SJCRH30 (cell line): ENCODE measurements around the gene NCAPG2. TPM values are rescaled to one million over a fixed set of nuclear protein-coding genes. Genes with fewer than 3 reads are reported as not detected.
"Not testable (repeated sequence)": the region's sequence is repeated elsewhere in the genome, so short reads cannot be mapped to it uniquely, and the experiment has no call there.

Source experiments
- DNase-seq, 2 experiments: peaks; one replicate each; pipeline ENCODE4 v3.0.0-alpha.2; 2015 to 2020
- H3K27ac ChIP-seq: fragments of 250-450 bp; sonication (Bioruptor Pico); 2 replicates; pipeline ENCODE4 v1.5.1; 2020; ENCODE audit warnings: mild to moderate bottlenecking, moderate library complexity
- H3K27me3 ChIP-seq: fragments of 250-450 bp; sonication (Bioruptor Pico); 2 replicates; pipeline ENCODE4 v1.5.1; 2020; ENCODE audit warnings: mild to moderate bottlenecking, moderate library complexity
- H3K36me3 ChIP-seq: fragments of 250-450 bp; sonication (Bioruptor Pico); 2 replicates; pipeline ENCODE4 v1.5.1; 2020; ENCODE audit warnings: mild to moderate bottlenecking, moderate library complexity
- H3K4me1 ChIP-seq: fragments of 250-450 bp; sonication (Bioruptor Pico); 2 replicates; pipeline ENCODE4 v1.5.1; 2020; ENCODE audit warnings: mild to moderate bottlenecking, moderate library complexity
- H3K4me3 ChIP-seq: fragments of 250-450 bp; sonication (Bioruptor Pico); 2 replicates; pipeline ENCODE4 v1.5.1; 2020; ENCODE audit warnings: mild to moderate bottlenecking, moderate library complexity
- H3K9me3 ChIP-seq: fragments of 250-450 bp; sonication (Bioruptor Pico); replicated peaks from 2 replicates; pipeline ENCODE4 v1.5.1; 2020; ENCODE audit warnings: mild to moderate bottlenecking, moderate library complexity
- total RNA-seq: library from RNA; depleted of rRNA; stranded (reverse); fragments of >200 nt; shearing (Covaris generic); gene quantifications from 2 replicates; pipeline ENCODE4 v1.2.3, GENCODE V29; 2014

The NCAPG2 gene
- total RNA-seq, 1 experiment from 2014 or later, result 91.9 TPM

DNA sequence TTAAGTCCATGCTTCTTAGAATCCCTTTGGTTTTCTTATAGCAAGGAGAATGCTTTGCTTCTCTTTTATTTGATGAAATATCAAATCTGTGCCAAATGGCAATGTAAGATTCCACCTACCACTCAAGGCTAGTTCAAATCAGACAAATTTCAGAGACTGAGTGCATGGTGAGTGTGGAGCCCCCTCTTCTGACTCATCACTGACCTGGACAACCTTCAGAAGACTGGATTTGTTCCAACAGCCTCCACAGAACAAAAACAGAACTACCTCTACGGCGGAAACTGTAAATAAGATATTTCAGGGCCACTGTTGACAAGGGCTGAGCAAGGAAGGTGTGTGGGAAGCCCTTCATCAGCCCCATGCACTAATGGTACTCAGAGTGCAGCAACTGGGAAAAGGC lies 21.1 kb downstream of the NCAPG2 start:
- Histone ChIP-seq H3K4me1 (no peaks in the 10 kb centered on the region), H3K9me3 (no peaks in the 10 kb centered on the region), H3K27me3 (no peaks in the 10 kb centered on the region), H3K27ac (no peak overlapping the region), H3K4me3 (no peak overlapping the region), H3K36me3 (peaks cover 96% of the 10 kb centered on the region)
- DNase-seq, result no peak

DNA sequence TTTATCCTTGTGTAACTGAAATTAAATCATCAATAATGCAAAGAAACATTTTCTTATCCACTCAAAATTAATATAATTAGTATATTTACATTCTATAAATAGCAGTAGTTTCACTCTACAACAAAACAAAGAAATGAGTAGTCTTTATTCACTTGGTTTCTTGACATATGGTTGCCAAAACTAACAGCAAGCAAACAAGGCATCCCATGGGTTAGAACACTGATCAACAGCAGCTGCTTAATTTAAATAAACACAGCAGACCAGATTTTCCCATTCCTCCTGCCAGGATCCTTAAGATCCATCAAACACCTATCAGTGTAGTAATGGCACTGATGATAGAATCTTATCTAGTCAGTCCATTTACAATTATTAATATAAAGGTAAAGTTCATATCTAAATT lies 22.1 kb downstream of the NCAPG2 start:
- Histone ChIP-seq H3K4me1 (no peaks in the 10 kb centered on the region), H3K27ac (no peak overlapping the region), H3K4me3 (no peak overlapping the region), H3K36me3 (peaks cover 88% of the 10 kb centered on the region), H3K9me3 (no peaks in the 10 kb centered on the region), H3K27me3 (no peaks in the 10 kb centered on the region)
- DNase-seq, result no peak

DNA sequence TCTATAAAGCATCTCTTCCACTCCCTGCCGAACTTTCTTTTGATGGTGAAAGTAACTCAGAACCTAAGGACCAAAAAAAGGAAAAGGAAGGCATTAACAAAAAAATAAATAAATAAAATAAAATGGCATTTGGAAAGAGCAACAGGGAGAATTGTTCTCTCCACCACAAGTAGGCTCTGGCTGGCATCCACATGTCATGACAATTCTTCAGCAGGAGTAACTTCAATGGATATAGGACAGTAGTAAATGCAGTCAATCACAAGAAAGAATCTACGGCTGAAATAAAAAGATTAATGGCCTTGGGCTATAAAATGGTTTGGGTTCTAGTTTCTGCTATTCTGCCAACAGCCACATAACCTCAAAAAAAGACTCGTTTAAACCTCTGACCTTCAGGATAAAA lies 23.9 kb downstream of the NCAPG2 start:
- no peak for DNase-seq
- no peaks in the 10 kb centered on the region for H3K27me3 ChIP-seq
- H3K4me3 ChIP-seq, result no peak overlapping the region
- no peaks in the 10 kb centered on the region for H3K4me1 ChIP-seq
- H3K36me3 ChIP-seq, result peaks cover 85% of the 10 kb centered on the region
- no peak overlapping the region for H3K27ac ChIP-seq
- no peaks in the 10 kb centered on the region for H3K9me3 ChIP-seq

DNA sequence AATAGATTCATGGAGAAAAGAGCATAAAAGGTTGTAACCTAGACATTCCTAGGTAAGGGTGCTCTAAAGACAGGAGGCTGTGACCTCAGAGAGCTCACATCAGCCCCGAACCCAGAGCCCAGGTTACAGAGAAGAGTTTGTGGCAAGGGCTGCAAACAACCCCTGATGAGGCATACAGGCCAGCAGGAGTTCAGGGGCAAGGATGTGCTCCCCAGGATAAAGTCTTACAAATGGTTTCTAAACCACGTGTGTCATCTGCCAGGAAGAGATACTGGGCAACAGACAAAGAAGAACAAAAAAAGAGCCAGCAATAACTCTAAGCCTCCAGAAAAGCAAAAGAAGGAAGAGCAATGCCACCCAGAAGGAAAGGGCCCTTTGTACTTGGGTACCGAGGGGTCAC lies 27.7 kb downstream of the NCAPG2 start:
- Histone ChIP-seq H3K27ac (no peak overlapping the region), H3K4me3 (no peak overlapping the region), H3K9me3 (no peaks in the 10 kb centered on the region), H3K36me3 (peaks cover 77% of the 10 kb centered on the region), H3K4me1 (no peaks in the 10 kb centered on the region), H3K27me3 (no peaks in the 10 kb centered on the region)
- no peak for DNase-seq

DNA sequence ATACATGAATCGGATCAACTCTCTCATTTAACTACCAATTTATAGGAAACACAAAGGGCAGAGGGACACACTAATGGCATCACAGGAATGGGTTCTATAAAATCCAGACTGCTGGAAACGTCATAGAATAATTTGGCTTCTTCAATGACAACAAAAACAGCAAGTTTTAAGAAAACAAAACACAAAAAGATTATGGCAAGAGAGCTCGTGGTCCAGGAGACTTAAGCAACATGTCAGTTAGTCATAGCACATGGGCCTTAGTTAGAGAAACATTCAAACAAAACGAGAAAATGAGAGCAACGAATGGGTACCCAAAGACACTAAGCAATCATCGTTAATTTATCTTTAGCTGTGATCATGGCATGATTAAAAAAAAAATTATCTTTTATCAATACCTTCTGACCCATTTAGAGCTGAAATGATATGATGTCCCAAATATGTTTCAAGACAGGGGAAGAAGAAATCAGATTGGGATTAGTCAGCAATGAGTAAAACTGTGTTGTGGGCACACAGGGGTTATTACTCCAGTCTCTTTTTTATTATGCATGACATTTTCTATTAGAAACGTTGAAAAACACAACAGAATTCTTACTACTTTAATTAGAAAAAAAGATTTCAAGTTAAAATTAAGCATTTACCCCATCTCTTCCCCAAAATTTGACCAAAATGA lies 28.3 kb downstream of the NCAPG2 start:
- DNase-seq, result no peak

DNA sequence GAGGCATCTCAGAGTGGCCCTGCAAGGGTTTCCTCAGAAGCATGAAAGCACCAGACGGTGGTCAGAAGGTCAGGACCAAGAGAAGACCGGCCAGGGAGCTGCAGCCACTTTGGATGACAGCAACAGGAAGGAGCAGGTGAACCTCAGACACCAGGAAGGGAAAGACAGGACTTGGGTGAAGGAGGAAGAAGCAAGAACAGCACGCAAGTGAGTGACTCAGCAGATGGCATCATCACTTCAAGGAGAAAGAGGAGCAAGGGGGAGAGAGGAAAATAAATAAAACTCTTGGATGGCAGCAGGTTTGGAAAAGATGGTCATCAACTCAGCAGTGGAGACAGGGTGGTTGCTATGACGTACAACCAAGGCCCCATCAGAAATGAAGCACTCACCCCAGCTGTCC lies 31.6 kb downstream of the NCAPG2 start:
- no peaks in the 10 kb centered on the region for H3K9me3 ChIP-seq
- DNase-seq, result no peak
- H3K27ac ChIP-seq, result no peak overlapping the region
- H3K4me1 ChIP-seq, result no peaks in the 10 kb centered on the region
- H3K27me3 ChIP-seq, result no peaks in the 10 kb centered on the region
- H3K36me3 ChIP-seq, result peaks cover 72% of the 10 kb centered on the region
- H3K4me3 ChIP-seq, result no peak overlapping the region

More for the DNA sequence above, 28.3 kb downstream of the NCAPG2 start:
- Histone ChIP-seq H3K4me1 (no peaks in the 10 kb centered on the region), H3K27ac (no peak overlapping the region), H3K36me3 (peaks cover 77% of the 10 kb centered on the region), H3K4me3 (no peak overlapping the region), H3K27me3 (no peaks in the 10 kb centered on the region), H3K9me3 (no peaks in the 10 kb centered on the region)

DNA sequence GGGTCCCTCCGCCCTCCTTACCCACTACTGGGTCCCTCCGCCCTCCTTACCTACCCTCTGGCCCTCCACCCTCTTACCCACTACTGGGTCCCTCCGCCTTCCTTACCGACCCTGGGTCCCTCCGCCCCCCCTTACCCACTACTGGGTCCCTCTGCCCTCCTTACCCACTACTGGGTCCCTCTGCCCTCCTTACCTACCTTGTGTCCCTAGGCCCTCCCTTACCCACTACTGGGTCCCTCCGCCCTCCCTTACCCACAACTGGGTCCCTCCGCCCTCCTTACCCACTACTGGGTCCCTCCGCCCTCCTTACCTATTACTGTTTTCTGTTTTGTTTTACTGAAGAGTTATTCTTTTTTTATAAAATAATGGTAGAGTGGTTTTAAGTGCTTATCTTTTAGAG lies 36.5 kb downstream of the NCAPG2 start:
- H3K9me3 ChIP-seq, result not testable (repeated sequence)

DNA sequence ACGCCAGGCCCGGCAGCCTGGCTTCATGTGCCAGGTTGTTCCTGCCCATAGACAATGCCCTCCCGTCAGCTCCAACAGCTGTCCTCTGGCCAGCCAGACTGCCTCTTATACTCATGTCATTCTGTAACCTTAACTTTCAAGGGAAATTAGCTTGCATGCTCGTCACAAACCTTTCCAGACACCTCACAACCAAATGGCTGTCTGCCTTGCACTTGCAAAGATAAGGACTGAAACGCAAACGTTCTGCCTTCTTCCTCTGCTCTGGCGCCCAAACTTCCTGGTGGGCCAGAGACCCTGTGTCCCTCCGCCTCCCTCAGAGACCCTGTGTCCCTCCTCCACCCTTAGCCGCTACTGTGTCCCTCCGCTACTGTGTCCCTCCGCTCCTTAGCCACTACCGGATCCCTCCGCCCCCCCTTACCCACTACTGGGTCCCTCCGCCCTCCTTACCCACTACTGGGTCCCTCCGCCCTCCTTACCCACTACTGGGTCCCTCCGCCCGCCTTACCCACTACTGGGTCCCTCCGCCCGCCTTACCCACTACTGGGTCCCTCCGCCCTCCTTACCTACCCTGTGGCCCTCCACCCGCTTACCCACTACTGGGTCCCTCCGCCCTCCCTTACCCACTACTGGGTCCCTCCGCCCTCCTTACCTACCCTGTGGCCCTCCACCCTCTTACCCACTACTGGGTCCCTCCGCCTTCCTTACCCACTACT lies 37.5 kb downstream of the NCAPG2 start:
- not testable (repeated sequence) for H3K9me3 ChIP-seq, H3K4me3 ChIP-seq, H3K4me1 ChIP-seq, H3K27ac ChIP-seq, DNase-seq, H3K27me3 ChIP-seq
- H3K36me3 ChIP-seq, result peaks cover 62% of the 10 kb centered on the region

More for the DNA sequence above, 36.5 kb downstream of the NCAPG2 start:
- H3K4me3 ChIP-seq, H3K27me3 ChIP-seq, H3K27ac ChIP-seq, H3K4me1 ChIP-seq: not testable (repeated sequence)
- peaks cover 60% of the 10 kb centered on the region for H3K36me3 ChIP-seq
- DNase-seq, result peak in 1 of 2 experiments; percentile 13

DNA sequence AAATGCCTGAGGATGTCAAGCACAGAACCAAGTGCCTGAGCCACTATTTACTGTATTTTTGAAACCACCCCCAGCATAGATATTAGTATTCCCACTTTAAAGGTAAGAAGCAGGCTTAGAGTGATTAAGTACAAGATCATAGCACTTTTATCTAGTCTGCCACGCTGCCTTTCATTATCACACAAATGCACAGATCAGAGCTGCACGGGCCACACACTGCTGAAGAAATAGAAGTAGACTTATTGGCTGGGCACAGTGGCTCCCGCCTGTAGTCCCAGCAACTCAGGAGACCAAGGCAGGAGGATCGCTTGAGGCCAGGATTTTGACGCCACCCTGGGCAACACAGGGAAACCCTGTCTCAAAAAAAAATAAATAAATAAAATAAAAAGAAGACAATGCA lies 38.2 kb downstream of the NCAPG2 start:
- no peak for DNase-seq
- H3K36me3 ChIP-seq, result peaks cover 62% of the 10 kb centered on the region
- no peaks in the 10 kb centered on the region for H3K9me3 ChIP-seq
- no peak overlapping the region for H3K4me3 ChIP-seq
- H3K27ac ChIP-seq, result no peak overlapping the region
- H3K27me3 ChIP-seq, result no peaks in the 10 kb centered on the region
- no peaks in the 10 kb centered on the region for H3K4me1 ChIP-seq

DNA sequence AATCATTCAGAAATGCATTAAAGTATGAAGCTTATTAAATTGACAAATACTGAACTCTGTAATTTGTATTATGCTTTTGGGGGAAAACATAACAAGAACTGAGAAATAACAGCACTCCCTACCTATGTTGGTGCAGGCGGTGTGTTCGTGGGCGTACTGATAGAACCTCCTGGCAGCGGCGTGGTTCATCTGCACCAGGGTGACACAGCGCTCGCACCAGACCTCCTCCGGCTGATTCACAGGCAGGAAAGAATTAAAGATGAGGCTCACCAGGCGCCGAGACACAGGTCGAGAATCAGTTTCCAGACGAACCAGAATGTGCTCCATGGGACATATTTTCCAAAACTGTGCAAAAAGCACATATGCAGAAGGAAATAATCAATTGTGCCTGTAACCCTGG lies 40.2 kb downstream of the NCAPG2 start:
- H3K4me3 ChIP-seq, result no peak overlapping the region
- no peaks in the 10 kb centered on the region for H3K27me3 ChIP-seq
- no peak for DNase-seq
- no peaks in the 10 kb centered on the region for H3K4me1 ChIP-seq
- H3K9me3 ChIP-seq, result no peaks in the 10 kb centered on the region
- no peak overlapping the region for H3K27ac ChIP-seq
- H3K36me3 ChIP-seq, result peaks cover 51% of the 10 kb centered on the region

DNA sequence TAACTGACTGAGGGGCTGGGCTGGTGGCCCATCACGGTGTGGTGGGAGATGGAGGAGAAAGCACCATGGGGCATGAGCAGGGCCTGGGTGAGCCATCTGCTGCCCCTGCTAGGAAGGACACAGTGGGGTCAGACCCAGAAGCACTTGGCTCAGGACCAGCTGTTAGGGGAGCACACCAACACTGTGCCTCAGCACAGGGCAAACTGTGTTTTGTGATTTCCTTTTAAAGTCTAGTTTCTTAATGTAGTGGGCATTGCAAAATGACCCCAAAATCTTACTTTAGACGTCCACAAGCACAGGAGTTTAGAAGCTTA lies 41.2 kb downstream of the NCAPG2 start:
- no peak for DNase-seq
- Histone ChIP-seq H3K36me3 (peaks cover 44% of the 10 kb centered on the region), H3K4me1 (no peaks in the 10 kb centered on the region), H3K27me3 (no peaks in the 10 kb centered on the region), H3K4me3 (no peak overlapping the region), H3K27ac (no peak overlapping the region), H3K9me3 (no peaks in the 10 kb centered on the region)

DNA sequence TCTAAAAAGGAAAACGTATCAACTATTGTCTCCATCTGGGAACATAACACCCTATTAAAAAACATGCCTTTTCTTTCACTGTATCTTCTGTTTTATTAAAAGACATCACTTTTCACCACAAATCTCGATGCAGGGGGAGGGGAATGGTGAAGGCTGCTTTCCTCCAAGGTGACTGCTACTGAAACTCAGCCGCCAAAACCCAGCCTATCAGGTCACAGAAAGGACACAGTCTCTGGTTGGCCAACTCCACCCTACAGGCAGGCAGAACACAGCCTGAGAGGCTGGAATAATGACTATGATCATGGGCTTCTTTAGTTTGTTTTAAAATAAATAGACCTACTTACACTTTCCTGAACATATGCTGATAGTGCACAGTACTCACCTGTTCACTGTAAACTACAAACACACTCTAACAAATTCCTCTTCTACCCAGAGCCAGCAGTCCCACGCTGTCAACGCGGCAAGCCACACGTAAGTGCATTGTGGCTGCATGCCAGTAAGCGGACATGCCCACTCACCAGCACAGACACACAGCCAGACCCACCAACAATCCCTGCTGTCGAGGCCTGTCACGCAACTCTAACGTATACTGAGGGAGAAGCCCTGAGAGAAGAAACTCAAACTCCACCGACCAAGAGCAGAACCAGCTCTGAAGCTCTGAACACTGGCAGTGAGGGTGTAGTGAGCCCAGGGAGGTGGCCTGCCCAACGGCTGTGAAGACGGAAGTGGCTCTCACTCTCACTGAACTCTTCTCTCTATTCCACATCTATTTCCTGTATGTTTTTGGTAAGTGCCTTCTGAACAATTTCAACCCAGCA lies 41.8 kb downstream of the NCAPG2 start:
- DNase-seq, result no peak
- H3K36me3 ChIP-seq, result peaks cover 46% of the 10 kb centered on the region
- no peaks in the 10 kb centered on the region for H3K9me3 ChIP-seq
- H3K27me3 ChIP-seq, result no peaks in the 10 kb centered on the region
- H3K4me3 ChIP-seq, result no peak overlapping the region
- H3K27ac ChIP-seq, result no peak overlapping the region
- no peaks in the 10 kb centered on the region for H3K4me1 ChIP-seq

DNA sequence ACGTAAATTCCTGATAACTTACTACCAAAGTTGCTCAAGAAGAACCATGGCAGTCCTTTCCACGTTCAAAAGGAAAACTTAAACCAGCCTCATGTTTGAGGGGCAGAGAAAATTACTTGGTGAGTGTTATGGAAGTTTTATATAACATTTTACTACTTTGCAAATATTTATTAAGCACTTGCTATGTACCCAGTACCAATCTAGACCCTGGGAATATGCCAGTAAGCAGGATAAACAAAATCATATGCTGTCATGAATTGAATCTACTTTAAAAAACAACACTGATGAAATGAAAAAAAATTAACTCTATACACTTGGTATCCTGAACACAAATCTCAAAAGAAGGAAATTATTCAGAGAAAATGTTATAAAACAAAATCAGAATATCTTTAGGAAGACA lies 46.1 kb downstream of the NCAPG2 start:
- Histone ChIP-seq H3K27ac (no peak overlapping the region), H3K4me1 (no peaks in the 10 kb centered on the region), H3K4me3 (no peak overlapping the region), H3K9me3 (no peaks in the 10 kb centered on the region), H3K36me3 (peaks cover 62% of the 10 kb centered on the region), H3K27me3 (no peaks in the 10 kb centered on the region)
- no peak for DNase-seq

DNA sequence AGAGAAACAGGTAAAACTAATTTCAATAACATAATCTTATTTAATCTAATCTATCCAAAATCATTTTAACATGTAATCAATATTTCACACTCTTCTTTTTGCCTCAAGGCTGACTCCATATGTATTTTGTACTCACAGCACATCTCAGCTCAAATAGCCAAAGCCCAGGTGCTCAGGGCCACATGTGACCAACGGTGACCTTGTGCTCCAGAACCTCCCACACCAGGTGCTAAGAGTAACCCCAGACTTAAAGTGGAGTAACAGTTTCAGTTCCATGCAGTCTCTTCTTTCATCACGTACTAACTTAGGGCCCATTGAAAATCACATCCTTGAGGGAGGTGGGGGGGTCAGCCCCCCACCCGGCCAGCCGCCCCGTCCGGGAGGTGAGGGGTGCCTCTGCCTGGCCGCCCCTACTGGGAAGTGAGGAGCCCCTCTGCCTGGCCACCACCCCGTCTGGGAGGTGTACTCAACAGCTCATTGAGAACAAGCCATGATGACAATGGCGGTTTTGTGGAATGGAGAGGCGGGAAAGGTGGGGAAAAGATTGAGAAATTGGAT lies 47.3 kb downstream of the NCAPG2 start:
- H3K36me3 ChIP-seq, result peaks cover 60% of the 10 kb centered on the region
- no peak for DNase-seq
- H3K4me1 ChIP-seq, result no peaks in the 10 kb centered on the region
- no peaks in the 10 kb centered on the region for H3K9me3 ChIP-seq
- H3K4me3 ChIP-seq, result no peak overlapping the region
- H3K27me3 ChIP-seq, result no peaks in the 10 kb centered on the region
- no peak overlapping the region for H3K27ac ChIP-seq

DNA sequence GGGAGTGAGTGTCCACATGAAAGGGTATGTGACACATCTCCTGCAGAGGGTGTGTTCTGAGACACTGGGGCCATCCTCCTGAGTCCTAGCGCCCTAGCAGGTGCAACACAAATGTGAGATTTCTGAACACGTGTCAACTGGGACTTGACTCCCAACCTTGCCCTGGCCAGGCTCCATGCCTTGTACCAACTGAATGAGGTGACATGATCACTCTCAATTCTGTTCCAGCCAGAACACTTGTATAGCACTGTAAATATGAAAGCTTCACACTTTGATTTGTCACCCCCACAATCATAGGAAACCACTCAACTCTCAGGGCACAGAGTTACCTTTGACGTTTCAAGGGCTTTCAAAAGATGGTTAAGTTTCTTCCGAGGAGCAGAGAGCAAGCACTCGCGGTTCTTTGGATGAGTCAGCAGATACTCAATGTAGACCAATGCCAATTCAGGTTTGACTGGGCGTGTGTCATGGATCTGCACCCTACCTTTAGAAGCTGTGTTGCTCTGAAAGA lies 48.6 kb downstream of the NCAPG2 start:
- Histone ChIP-seq H3K27me3 (no peaks in the 10 kb centered on the region), H3K36me3 (peaks cover 62% of the 10 kb centered on the region), H3K4me3 (no peak overlapping the region), H3K27ac (no peak overlapping the region), H3K4me1 (no peaks in the 10 kb centered on the region; the same call in 1 of the 2 replicates), H3K9me3 (no peaks in the 10 kb centered on the region)
- DNase-seq, result no peak
